NB4 (cell line): Measurements from ENCODE around the gene SCYGR4.

ENCODE experiments used
- DNase-seq: peaks from one replicate; pipeline ENCODE4 v3.0.0; 2010; ENCODE audit warnings: low read depth
- H3K4me3 ChIP-seq: one replicate; pipeline ENCODE4 v1.5.1; 2011; ENCODE audit warnings: mild to moderate bottlenecking, low read depth, low read length, moderate library complexity
- CTCF ChIP-seq: IDR thresholded peaks from one replicate; pipeline ENCODE4 v1.5.1; 2012; ENCODE audit warnings: low read depth, low read length
- MYC ChIP-seq: IDR thresholded peaks from 2 replicates; pipeline ENCODE4 v1.6.1; 2011; ENCODE audit warnings: low read depth, low read length
- POLR2A ChIP-seq: IDR thresholded peaks from 2 replicates; pipeline ENCODE4 v1.6.1; 2011; ENCODE audit warnings: mild to moderate bottlenecking; ENCODE audit not compliant: insufficient read length; ENCODE audit errors: extremely low read depth
- TF ChIP-seq, protein P1 (sequence below): IDR thresholded peaks from 2 replicates; pipeline ENCODE4 v1.6.1; 2011; ENCODE audit warnings: low read depth, low read length

The SCYGR4 gene

GRCh38 chr2:227610123-227610522 is 7.2 kb upstream of the SCYGR4 start:
- TF ChIP-seq, protein P1, sequence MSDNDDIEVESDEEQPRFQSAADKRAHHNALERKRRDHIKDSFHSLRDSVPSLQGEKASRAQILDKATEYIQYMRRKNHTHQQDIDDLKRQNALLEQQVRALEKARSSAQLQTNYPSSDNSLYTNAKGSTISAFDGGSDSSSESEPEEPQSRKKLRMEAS: no peak
- TF ChIP-seq CTCF: no peak
- TF ChIP-seq POLR2A: no peak
- TF ChIP-seq MYC: no peak
- DNase-seq: no peak

DNA sequence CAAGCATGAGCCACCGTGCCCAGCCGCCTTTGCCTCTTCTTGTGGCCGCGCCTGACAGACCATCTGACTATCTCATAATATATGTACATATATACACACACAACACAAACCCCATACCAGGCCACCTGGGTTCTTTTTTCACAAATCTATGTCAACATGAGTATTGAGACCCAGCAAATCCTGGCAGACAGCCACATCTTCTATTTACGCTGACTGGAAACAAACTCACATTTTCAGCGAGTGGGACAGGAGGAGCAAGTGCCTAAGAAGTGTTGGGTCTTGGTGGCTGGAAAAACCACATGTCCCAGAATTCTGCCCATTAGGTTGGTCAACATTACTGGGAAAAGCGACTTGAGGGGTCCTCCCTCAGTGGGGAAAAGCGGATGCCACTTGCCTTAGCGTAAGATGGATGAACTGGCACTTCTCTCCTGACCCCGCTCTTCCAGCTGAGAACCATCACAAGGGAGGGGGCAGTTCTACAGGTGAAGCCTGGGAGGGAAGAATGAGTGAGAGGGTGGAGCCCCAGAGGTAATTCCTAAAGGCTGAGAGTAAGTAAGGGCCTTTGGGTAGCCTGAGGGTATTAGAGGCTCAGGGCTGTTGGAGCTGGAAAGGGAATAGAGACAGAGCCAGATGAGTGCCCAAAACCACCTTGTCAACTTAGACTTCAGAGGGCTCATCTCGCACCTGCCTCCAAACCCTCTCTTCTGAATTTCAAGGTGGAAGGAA is 4.6 kb upstream of the SCYGR4 start:
- TF ChIP-seq MYC: no peak
- TF ChIP-seq CTCF: no peak
- TF ChIP-seq POLR2A: no peak
- TF ChIP-seq, protein P1: no peak
- no peak for DNase-seq
- no peak overlapping the region for H3K4me3 ChIP-seq

More at GRCh38 chr2:227610123-227610522, 7.2 kb upstream of the SCYGR4 start:
- H3K4me3 ChIP-seq: no peak overlapping the region

DNA sequence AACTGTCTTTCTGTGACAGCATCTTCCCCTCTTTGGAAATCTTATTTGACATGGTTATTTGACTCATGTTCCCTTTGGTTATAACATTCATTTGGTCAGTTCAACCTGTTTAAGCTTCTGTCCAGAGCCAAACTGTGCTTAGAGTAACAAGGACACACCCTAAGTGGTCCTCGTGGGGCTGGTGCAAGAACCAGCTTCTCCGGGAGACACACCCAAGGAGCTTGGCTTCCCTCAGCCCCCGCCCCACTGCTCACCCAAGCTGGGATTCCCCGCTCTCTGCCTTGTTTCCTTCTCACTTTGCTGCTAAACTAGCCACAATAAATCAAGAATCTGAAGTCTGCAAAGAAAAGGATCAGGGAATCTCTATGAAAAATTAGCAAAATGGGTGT is 4.0 kb upstream of the SCYGR4 start:
- H3K4me3 ChIP-seq: no peak overlapping the region
- no peak for DNase-seq
- TF ChIP-seq CTCF: no peak
- TF ChIP-seq, protein P1: no peak
- no peak for TF ChIP-seq MYC
- no peak for TF ChIP-seq POLR2A

- H3K4me3 ChIP-seq: no peak overlapping the region
- no peak for TF ChIP-seq POLR2A
- TF ChIP-seq MYC: no peak
- no peak for TF ChIP-seq CTCF
- TF ChIP-seq, protein P1: no peak
- DNase-seq: no peak
Observed at GRCh38 chr2:227614246-227614645, 3.1 kb upstream of the SCYGR4 start.

DNA sequence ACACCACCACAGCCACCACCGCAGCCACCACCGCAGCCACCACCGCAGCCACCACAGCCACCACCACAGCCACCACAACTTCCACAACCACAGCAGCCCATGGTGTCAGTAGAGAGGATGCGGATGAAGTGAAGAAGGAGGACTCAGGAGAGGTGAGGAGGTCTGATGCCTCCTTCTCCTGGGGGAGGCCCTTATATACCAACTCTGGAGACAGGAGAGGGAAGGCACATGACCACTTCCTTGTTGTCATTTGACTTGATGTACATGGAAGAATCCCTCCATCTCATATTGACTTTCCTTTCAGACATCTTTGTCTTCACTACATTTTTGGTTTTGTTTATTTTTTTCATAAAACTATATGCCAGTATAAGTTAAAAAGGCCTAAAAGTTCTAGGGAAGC is 2.6 kb upstream of the SCYGR4 start, which contains the start of gene SCYGR3:
SCYGR3 (minus strand) TSS at position 101 of the 400 bp plus-strand sequence; CDS start at position 101, 0 bp downstream.
- DNase-seq: no peak
- TF ChIP-seq MYC (no peak), POLR2A (no peak), CTCF (no peak)
- TF ChIP-seq, protein P1: no peak

DNA sequence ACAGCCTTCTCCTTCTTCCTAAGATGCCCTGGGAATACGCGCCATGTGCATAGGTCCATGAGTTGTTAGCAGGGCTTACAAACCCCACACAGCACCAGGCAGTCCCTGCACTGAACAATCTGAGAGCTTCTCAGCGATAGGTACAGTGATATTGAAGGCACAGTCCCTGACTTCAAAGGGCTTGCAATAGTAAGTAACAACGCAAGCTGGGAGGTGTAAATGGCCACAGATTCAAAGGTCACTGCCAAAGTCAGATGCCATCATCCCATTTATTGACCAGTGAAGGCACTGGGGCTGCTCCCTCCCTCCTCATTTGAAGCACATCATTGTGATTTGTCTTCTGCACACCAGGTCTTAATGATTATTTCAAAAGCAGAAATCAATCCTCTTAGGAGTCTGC is 2.1 kb upstream of the SCYGR4 start:
- no peak overlapping the region for H3K4me3 ChIP-seq
- DNase-seq: no peak
- TF ChIP-seq, protein P1: no peak
- TF ChIP-seq CTCF: no peak
- TF ChIP-seq POLR2A: no peak
- TF ChIP-seq MYC: no peak

More for the DNA sequence above, 2.6 kb upstream of the SCYGR4 start, which contains the start of gene SCYGR3:
- no peak within 1 kb of the TSS for H3K4me3 ChIP-seq
